ENCODE data around the gene ENOX1. TPM values are rescaled to one million over a fixed set of nuclear protein-coding genes. Genes with fewer than 3 reads are reported as not detected.

ENOX1 gene
- total RNA-seq, 2 experiments from 2014 or later = 0.35 to 0.64 TPM

DNA sequence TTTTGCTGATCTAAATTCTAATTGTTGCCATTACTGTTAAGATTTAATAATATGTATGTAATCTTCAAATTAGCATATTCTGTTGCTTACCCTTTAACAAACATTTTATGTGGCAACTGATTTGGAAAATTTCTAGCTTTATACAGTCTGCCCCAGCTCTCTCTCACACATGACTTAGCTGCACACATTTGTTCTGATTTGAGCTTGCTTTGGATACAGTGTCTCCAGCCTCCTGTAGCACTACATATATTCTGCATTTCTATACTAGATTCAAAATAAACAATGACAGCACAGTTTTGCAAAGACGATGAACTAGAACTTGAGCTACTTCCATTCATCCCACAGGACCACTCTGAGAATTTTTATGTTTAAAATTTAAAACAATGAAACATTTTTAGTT, 508.6 kb downstream of the ENOX1 start:
- Mint-ChIP-seq H3K4me1 (ENCODE audit: low read depth) (no peaks in the 10 kb centered on the region), H3K27ac (no peak overlapping the region), H3K27me3 (ENCODE audit: low read depth) (no peaks in the 10 kb centered on the region), H3K4me3 (no peak overlapping the region), H3K9me3 (no peaks in the 10 kb centered on the region), H3K36me3 (ENCODE audit: low read depth) (no peaks in the 10 kb centered on the region)
- no peak for DNase-seq
- intact Hi-C loops (cut with micrococcal nuclease) = no loop called here
- CTCF ChIA-PET = no interaction called here

DNA sequence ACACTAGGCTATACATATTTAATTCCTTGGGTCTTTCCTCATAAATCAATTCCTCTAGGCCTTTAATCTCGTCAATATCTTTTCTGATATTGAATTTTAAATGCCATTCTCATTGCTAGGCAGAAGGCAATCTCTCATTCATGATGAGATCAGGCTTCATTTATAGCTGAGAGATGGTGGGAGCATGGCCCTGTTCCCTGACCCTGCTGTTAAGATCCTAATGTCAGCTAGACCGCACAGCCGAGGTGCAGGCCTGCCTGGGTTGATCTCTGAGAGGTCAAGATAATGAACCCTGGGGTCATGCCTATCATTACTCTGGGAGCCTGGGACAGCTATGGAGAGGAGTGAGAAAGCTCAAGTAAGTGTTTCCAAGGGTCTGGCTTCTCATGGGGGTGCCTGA, 509.6 kb downstream of the ENOX1 start:
- Mint-ChIP-seq H3K4me1 (ENCODE audit: low read depth) (no peaks in the 10 kb centered on the region), H3K9me3 (no peaks in the 10 kb centered on the region), H3K36me3 (ENCODE audit: low read depth) (no peaks in the 10 kb centered on the region), H3K27me3 (ENCODE audit: low read depth) (no peaks in the 10 kb centered on the region), H3K4me3 (no peak overlapping the region), H3K27ac (no peak overlapping the region)
- DNase-seq = no peak
- CTCF ChIA-PET = no interaction called here
- intact Hi-C loops (cut with micrococcal nuclease) = no loop called here

DNA sequence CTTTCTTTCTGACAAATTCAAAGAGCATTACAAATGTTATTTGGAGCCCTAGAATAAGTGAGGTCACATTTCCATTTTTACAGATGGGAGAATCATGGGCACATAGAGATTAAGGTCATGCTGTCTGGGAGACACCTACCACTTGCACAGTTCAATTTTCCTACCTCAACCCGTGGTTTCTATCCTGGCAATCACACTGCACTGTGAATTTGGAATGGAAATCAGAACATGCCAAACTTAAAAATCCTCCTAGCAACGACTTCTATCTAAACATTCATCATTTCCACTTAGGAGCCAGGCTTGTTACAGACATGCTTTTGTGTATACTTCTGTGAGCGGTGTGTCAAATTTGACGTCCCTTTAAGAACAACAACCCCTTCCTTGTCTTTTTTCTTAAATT, 511.9 kb downstream of the ENOX1 start:
- H3K27ac Mint-ChIP-seq = no peak overlapping the region
- DNase-seq = no peak
- H3K9me3 Mint-ChIP-seq = no peaks in the 10 kb centered on the region
- no peaks in the 10 kb centered on the region for H3K36me3 Mint-ChIP-seq (ENCODE audit: low read depth)
- H3K4me3 Mint-ChIP-seq = no peak overlapping the region
- H3K4me1 Mint-ChIP-seq (ENCODE audit: low read depth) = no peaks in the 10 kb centered on the region
- intact Hi-C loops (cut with micrococcal nuclease) = no loop called here
- CTCF ChIA-PET = no interaction called here
- no peaks in the 10 kb centered on the region for H3K27me3 Mint-ChIP-seq (ENCODE audit: low read depth)

DNA sequence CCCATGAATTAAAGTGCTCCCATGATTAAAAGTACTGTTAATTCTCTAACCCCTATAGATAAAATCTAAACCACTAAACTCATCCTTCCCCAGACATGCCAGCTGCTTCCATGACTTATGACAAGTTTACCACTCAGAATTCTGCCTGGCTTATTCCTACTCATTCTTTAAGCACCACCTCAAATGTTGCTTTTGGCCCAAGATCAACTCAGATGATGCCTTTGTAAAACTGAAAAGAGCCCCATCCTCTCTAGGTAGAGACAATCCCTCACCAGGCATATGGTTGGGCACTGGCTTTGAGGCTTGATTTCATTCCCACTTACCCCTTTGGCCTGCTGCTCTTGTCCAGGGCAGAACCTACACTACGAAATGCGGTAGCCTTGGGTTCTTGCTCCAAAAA, 513.4 kb downstream of the ENOX1 start:
- H3K27ac Mint-ChIP-seq = no peak overlapping the region
- H3K27me3 Mint-ChIP-seq (ENCODE audit: low read depth) = no peaks in the 10 kb centered on the region
- H3K9me3 Mint-ChIP-seq = no peaks in the 10 kb centered on the region
- H3K4me1 Mint-ChIP-seq (ENCODE audit: low read depth) = no peaks in the 10 kb centered on the region
- no peaks in the 10 kb centered on the region for H3K36me3 Mint-ChIP-seq (ENCODE audit: low read depth)
- no peak for DNase-seq
- intact Hi-C loops (cut with micrococcal nuclease) = no loop called here
- CTCF ChIA-PET = no interaction called here
- H3K4me3 Mint-ChIP-seq = no peak overlapping the region

DNA sequence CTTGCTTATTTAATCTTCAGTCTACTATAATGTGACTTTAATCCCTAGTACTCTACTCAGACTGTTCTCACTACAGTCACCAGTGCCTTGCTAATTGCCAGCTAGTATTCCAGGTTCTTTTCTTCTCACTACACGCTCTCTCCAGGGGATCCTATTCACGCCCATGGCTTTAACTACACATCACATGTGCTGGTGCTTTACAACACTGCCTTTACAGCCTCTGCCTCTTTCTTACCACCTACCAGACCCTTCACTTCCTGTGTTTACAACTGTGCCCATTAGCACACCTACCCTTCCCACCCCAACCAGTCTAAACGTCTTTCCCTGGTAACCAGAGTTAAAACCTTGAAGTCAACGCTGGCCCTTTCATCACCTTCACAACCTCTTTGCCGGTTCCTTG, 513.9 kb downstream of the ENOX1 start:
- Mint-ChIP-seq H3K36me3 (ENCODE audit: low read depth) (no peaks in the 10 kb centered on the region), H3K27ac (no peak overlapping the region), H3K4me1 (ENCODE audit: low read depth) (no peaks in the 10 kb centered on the region), H3K27me3 (ENCODE audit: low read depth) (no peaks in the 10 kb centered on the region), H3K4me3 (no peak overlapping the region), H3K9me3 (no peaks in the 10 kb centered on the region)
- intact Hi-C loops (cut with micrococcal nuclease) = no loop called here
- no peak for DNase-seq
- CTCF ChIA-PET = no interaction called here

DNA sequence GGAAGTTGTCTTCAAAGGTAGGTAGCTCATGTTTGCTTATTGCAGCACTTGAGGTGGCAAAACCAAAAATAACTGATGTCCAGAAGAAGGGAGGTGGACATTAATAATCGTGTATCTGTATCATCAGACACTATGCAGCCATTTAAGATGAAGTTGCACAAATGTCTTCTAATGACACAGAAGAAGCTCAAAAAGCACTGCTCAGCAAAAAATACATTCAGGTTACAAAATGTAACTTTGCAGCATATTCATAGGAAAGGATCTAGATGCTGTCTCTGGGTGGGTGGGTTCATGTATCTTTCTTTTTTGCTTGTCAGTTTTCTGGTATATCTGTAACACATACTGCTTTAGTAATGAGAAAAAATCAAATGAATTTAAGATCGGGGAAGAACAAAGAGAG, 515.6 kb downstream of the ENOX1 start:
- CTCF ChIA-PET = interaction anchor here (0.7 to 1.1 kb wide), 2 partner anchors 38 to 43 kb away, joined by 3 read pairs; no protein-coding TSS in a partner anchor
- no peaks in the 10 kb centered on the region for H3K36me3 Mint-ChIP-seq (ENCODE audit: low read depth)
- no peaks in the 10 kb centered on the region for H3K9me3 Mint-ChIP-seq
- H3K27ac Mint-ChIP-seq = no peak overlapping the region
- H3K27me3 Mint-ChIP-seq (ENCODE audit: low read depth) = no peaks in the 10 kb centered on the region
- intact Hi-C loops (cut with micrococcal nuclease) = no loop called here
- H3K4me1 Mint-ChIP-seq (ENCODE audit: low read depth) = no peaks in the 10 kb centered on the region
- H3K4me3 Mint-ChIP-seq = no peak overlapping the region
- no peak for DNase-seq

DNA sequence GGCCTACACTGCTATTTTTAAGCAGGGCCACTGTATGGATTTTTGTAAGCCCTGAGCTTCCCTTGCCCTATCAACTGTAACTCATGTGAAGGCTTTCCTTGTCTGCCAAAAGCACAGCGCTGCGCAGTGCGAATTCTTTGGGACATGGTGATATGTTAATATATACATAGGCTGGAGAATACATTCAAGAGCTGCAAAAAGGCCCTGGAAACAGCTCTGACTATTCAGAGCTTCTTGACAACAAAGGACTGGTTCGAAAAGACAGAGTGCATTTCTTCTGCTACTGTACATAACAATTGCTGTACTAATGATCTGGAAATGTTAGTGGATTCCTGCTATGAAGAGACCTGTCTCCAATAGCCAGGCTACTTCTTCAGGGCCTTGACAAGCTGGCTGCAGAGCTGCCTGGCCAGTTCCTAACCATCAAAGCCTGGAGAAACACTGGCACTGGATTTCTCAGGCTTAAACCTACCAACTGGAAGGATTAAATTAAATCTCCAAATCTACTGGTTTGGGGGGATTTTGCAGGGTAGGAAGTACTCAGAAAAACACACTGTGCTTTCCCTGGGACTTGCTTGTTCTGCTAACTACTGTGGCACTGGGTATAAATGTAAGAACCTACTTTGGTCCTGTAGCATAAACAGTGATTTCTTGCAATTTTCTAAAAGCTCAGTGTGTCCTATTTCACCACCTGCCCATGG, 516.5 kb downstream of the ENOX1 start:
- Mint-ChIP-seq H3K36me3 (ENCODE audit: low read depth) (no peaks in the 10 kb centered on the region), H3K4me1 (ENCODE audit: low read depth) (no peaks in the 10 kb centered on the region), H3K27ac (no peak overlapping the region), H3K9me3 (no peaks in the 10 kb centered on the region), H3K4me3 (no peak overlapping the region), H3K27me3 (ENCODE audit: low read depth) (no peaks in the 10 kb centered on the region)
- CTCF ChIA-PET = interaction anchor here (0.8 to 1.1 kb wide), 2 partner anchors 37 to 534 kb away, joined by 3 read pairs; no protein-coding TSS in a partner anchor
- intact Hi-C loops (cut with micrococcal nuclease) = no loop called here
- no peak for DNase-seq

DNA sequence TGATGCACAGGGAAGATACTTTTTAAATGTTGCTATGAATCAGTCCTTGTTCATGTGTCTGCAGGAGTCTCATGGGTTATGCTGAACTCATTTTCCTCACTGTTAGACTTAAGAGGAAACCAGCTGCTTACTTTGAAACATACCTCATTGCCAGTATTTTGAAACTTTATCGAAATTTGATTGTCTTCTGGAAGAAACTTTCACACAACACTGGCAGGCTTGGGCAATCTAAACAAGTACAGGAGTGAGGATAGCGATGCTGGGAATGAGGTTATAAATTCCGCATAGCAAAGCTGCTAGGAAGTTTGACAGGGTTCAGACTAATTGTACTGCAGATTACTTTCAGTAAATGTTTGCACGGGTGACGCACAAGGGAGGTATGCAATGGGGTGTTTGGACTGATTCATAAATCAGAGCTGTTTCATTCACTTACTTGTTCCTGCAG, 517.7 kb downstream of the ENOX1 start:
- DNase-seq = no peak
- CTCF ChIA-PET = no interaction called here
- intact Hi-C loops (cut with micrococcal nuclease) = no loop called here
- Mint-ChIP-seq H3K36me3 (ENCODE audit: low read depth) (no peaks in the 10 kb centered on the region), H3K4me3 (no peak overlapping the region), H3K4me1 (ENCODE audit: low read depth) (no peaks in the 10 kb centered on the region), H3K27me3 (ENCODE audit: low read depth) (no peaks in the 10 kb centered on the region), H3K27ac (no peak overlapping the region), H3K9me3 (no peaks in the 10 kb centered on the region)

DNA sequence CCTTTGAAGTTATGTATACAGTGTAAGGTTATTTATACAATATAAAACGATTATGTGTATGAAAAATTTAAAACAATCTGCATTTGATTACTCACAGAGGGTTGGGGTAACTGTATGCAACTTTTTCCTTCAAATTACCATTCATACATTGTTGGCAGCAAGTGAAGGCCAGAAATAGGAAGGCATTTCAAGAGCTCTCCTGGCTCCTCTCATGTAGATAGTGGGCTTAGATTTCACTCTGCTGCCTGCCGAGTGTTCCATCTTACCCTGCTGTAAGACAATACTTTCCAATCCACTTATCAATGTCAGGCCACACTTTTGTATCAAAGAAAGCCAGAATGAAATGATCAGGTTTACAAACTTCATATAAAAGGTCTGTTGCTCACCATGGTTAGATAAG, 518.1 kb downstream of the ENOX1 start:
- H3K9me3 Mint-ChIP-seq = no peaks in the 10 kb centered on the region
- intact Hi-C loops (cut with micrococcal nuclease) = no loop called here
- H3K4me1 Mint-ChIP-seq (ENCODE audit: low read depth) = no peaks in the 10 kb centered on the region
- DNase-seq = no peak
- no peaks in the 10 kb centered on the region for H3K27me3 Mint-ChIP-seq (ENCODE audit: low read depth)
- CTCF ChIA-PET = no interaction called here
- H3K4me3 Mint-ChIP-seq = no peak overlapping the region
- H3K36me3 Mint-ChIP-seq (ENCODE audit: low read depth) = no peaks in the 10 kb centered on the region
- no peak overlapping the region for H3K27ac Mint-ChIP-seq

DNA sequence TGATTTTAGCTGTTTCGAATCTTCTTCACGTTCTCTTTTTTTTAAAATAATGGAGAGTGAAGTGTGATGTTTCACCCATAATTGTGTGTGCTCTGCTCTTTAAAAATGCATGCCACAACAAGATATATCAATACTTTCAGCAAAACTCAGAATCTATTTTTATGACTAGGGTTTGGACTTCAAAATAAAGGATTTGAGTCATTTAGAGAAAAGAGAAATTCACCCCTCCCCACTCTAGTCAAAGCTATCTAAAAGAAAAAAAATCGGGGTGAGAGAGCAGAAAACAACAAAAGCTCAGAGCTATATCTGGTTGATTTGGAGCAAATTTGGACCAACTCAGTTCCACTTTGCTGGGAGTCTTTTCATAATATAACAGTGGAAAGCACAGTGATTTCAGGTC, 518.9 kb downstream of the ENOX1 start:
- no peak overlapping the region for H3K27ac Mint-ChIP-seq
- intact Hi-C loops (cut with micrococcal nuclease) = no loop called here
- no peaks in the 10 kb centered on the region for H3K4me1 Mint-ChIP-seq (ENCODE audit: low read depth)
- no peaks in the 10 kb centered on the region for H3K36me3 Mint-ChIP-seq (ENCODE audit: low read depth)
- no peak for DNase-seq
- H3K27me3 Mint-ChIP-seq (ENCODE audit: low read depth) = no peaks in the 10 kb centered on the region
- no peaks in the 10 kb centered on the region for H3K9me3 Mint-ChIP-seq
- H3K4me3 Mint-ChIP-seq = no peak overlapping the region
- CTCF ChIA-PET = no interaction called here

DNA sequence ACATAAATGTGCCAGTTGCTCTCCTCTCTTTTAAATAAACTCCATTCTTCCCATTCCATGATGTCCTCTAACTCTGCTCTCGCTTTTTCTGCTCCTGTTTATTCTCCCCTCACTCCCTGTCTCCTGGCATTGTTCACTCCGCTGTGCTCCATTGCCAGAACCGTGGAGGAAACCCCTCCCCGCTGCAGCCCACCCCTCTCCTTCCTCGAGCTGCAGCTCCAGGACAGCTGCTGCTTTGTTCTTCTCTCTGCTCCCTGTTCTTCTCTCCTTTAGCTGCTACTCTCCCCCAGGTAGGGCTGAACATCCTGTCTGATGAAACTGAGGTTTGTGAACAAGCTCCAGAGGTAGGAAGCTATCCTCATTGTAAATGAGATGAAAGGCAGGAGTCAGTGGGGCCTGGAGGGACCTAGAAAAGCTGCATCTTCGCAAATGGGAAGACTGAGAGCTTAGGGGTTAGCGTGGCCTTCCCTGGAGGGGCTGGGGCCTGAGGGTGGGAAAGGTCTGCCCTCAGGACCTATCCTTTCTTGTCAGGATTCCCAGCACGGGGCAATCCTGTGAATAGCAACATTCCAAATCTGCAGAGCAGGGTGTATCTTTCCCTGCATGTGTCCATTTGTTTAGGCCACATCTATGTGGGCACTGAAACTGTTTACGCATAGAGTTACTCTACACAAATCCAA, 519.7 kb downstream of the ENOX1 start:
- Mint-ChIP-seq H3K27me3 (ENCODE audit: low read depth) (no peaks in the 10 kb centered on the region), H3K4me3 (no peak overlapping the region), H3K27ac (no peak overlapping the region), H3K36me3 (ENCODE audit: low read depth) (no peaks in the 10 kb centered on the region), H3K4me1 (ENCODE audit: low read depth) (no peaks in the 10 kb centered on the region), H3K9me3 (no peaks in the 10 kb centered on the region)
- intact Hi-C loops (cut with micrococcal nuclease) = no loop called here
- no peak for DNase-seq
- CTCF ChIA-PET = no interaction called here

DNA sequence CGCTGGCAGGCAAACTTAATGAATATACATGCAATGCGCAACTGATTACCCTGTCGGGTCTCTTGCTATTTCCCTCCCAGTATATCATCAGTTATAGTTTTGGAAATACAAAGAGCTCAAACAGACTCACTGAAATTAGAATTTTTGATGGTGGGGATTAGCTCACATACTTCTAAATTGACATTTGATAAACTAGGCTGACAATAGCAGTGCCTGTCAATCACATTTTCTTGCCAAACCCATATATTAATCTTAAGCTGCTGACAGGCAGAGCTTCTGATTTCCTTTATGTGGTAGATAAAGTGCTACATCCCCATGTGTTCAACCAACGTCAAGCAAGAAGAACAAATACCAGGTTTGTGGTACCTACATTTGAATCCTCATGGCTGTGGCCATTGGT, 521.7 kb downstream of the ENOX1 start:
- no peak overlapping the region for H3K27ac Mint-ChIP-seq
- no peak for DNase-seq
- no peaks in the 10 kb centered on the region for H3K4me1 Mint-ChIP-seq (ENCODE audit: low read depth)
- H3K27me3 Mint-ChIP-seq (ENCODE audit: low read depth) = no peaks in the 10 kb centered on the region
- no peak overlapping the region for H3K4me3 Mint-ChIP-seq
- CTCF ChIA-PET = interaction anchor here (0.6 kb wide), 1 partner anchor 295 kb away, joined by 3 read pairs; no protein-coding TSS in a partner anchor
- H3K36me3 Mint-ChIP-seq (ENCODE audit: low read depth) = no peaks in the 10 kb centered on the region
- H3K9me3 Mint-ChIP-seq = no peaks in the 10 kb centered on the region
- intact Hi-C loops (cut with micrococcal nuclease) = no loop called here

DNA sequence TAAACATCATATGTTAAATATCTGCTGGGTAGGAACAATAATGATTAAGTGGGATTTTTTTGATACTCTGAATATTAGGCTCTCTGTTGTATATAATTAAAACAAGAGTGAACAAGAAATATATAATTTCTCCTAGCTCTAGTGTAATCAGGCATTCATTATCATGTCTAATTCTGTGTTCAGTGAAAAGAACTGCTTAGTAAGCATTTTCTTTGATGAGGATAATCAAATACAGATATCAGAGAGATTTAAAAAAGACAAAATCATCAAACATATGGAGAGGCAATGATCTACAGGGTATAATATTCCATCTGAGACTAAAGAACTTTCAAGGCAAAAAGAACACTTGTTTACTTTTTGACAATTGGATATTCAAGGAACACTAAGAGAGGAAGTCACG, 522.3 kb downstream of the ENOX1 start:
- CTCF ChIA-PET = no interaction called here
- Mint-ChIP-seq H3K27ac (no peak overlapping the region), H3K9me3 (no peaks in the 10 kb centered on the region), H3K4me1 (ENCODE audit: low read depth) (no peaks in the 10 kb centered on the region), H3K36me3 (ENCODE audit: low read depth) (no peaks in the 10 kb centered on the region), H3K4me3 (no peak overlapping the region), H3K27me3 (ENCODE audit: low read depth) (no peaks in the 10 kb centered on the region)
- intact Hi-C loops (cut with micrococcal nuclease) = no loop called here
- DNase-seq = no peak

All from activated naive CD4-positive, alpha-beta T cell treated with anti-CD3 and anti-CD28 coated beads for 36 hours (primary cell).